IPS-11a (cell line): Measurements from ENCODE around the gene CSN3.

Experiments
- H3K4me3 ChIP-seq: one replicate; pipeline ENCODE4 v1.5.1; 2013; ENCODE audit warnings: low read depth, low read length, control low read depth

Gene CSN3

DNA sequence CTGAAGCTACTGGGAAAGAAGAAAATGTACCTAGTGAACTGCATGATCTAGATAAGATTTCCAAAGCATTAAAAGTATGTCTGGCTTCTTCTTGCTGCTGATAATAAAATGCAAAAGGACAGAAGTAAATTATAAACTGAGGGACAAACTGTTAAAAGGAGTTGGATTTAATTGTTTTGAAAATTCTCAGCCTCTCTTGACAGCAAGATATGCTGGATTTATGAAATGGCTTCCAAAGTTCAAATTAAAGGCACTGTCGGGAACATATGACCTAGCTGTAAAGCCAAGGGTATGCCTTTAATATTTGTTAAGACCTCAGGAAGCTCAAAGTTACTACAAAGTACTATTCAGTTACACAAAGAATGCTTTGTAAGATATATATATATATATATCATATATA lies 46.3 kb downstream of the CSN3 start:
- no peak overlapping the region for H3K4me3 ChIP-seq

DNA sequence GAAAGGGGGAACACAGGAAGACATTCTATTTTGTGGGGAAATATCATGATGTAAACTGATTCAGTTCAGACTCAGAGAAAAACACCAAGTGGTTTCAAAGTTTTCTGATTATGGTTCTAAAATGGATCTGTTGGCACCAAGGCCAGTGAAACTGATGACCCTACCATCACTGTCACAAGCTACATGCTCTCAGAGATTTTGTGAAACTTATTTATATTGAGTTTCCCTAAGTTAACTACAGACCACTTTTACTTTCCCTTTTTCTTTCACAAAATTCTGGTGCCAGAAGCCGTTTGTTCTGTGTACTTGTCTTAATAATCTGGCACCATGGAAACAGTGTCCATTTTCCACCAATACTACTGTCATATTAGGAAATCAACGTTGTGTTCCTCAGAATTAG lies 48.9 kb downstream of the CSN3 start:
- no peak overlapping the region for H3K4me3 ChIP-seq

DNA sequence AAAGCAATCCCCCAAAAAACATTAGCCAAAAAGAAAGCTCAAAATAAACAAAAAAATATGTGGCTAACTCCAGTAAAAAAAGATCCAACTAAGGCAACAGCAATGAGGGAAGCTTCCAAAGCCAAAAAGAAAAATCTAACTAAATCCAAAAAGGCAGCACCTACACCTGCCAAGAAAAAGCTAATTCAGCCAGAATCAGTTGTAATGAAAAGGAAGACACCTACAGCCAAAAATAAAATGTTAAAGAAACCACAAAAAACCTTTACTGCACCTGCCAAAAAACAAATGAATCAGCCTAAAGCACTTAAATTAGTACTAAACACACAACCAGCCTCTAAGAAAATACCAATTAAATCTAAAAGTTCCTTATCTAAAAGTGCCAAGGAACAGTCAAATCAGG lies 55.2 kb downstream of the CSN3 start:
- no peak overlapping the region for H3K4me3 ChIP-seq

GRCh38 chr4:70298051-70298450 lies 55.7 kb downstream of the CSN3 start:
- H3K4me3 ChIP-seq = no peak overlapping the region

- no peak overlapping the region for H3K4me3 ChIP-seq
Observed at GRCh38 chr4:70299643-70300042, 57.2 kb downstream of the CSN3 start.

DNA sequence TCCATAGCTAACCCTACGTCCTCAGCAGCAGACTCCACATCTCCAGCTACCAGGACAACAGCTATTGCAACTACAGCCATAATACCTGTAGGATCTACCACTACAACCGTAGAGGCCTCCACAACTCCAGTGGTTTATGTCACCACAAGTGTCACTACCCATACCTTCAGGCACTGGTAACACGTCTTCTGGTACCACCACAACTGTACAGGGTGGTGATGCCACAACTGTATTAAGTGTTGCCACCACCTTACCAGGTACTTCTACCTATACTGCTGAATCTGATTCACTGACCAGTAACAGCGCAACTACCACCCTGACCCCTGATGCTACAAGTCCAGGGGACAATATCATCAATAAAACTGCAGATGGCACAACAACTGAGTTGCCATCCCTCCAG lies 57.8 kb downstream of the CSN3 start:
- no peak overlapping the region for H3K4me3 ChIP-seq
